CD4-positive, alpha-beta T cell treated with Interleukin-15 for 1 hour (primary cell): ENCODE data around the gene PGK2.
"Not testable (repeated sequence)": the region's sequence is repeated elsewhere in the genome, so short reads cannot be mapped to it uniquely, and the experiment has no call there.

ENCODE experiments used
- DNase-seq: peaks from one replicate; pipeline ENCODE4 v3.0.0-alpha.2; 2020

Gene PGK2

GRCh38 chr6:49787176-49787575 is at the start of gene PGK2:
PGK2 (minus strand) TSS chr6:49787285; CDS start chr6:49787187, 98 bp downstream.
- DNase-seq = no peak

- no peak for DNase-seq
Observed at GRCh38 chr6:49835140-49835539, 48.1 kb upstream of the PGK2 start.

- DNase-seq = no peak
Observed at GRCh38 chr6:49833386-49833785, 46.3 kb upstream of the PGK2 start.

- no peak for DNase-seq
Observed at GRCh38 chr6:49826743-49827406, 39.8 kb upstream of the PGK2 start.

GRCh38 chr6:49815166-49815565 is 28.1 kb upstream of the PGK2 start:
- DNase-seq = no peak

GRCh38 chr6:49813248-49813647 is 26.2 kb upstream of the PGK2 start:
- DNase-seq = no peak

GRCh38 chr6:49806145-49806544 is 19.1 kb upstream of the PGK2 start:
- DNase-seq = no peak

- no peak for DNase-seq
Observed at GRCh38 chr6:49805246-49805645, 18.2 kb upstream of the PGK2 start.

- DNase-seq = no peak
Observed at GRCh38 chr6:49801525-49801924, 14.4 kb upstream of the PGK2 start.

GRCh38 chr6:49799090-49799489 is 12.0 kb upstream of the PGK2 start:
- no peak for DNase-seq

- not testable (repeated sequence) for DNase-seq
Observed at GRCh38 chr6:49796842-49797455, 9.9 kb upstream of the PGK2 start.

GRCh38 chr6:49790341-49790740 is 3.3 kb upstream of the PGK2 start:
- DNase-seq = no peak

GRCh38 chr6:49784272-49784671 is 2.8 kb downstream of the PGK2 start:
- DNase-seq = no peak

- DNase-seq = no peak
Observed at GRCh38 chr6:49782725-49783124, 4.4 kb downstream of the PGK2 start.

- DNase-seq = no peak
Observed at GRCh38 chr6:49782293-49782692, 4.8 kb downstream of the PGK2 start.

- no peak for DNase-seq
Observed at GRCh38 chr6:49776444-49776843, 10.6 kb downstream of the PGK2 start.

- DNase-seq = no peak
Observed at GRCh38 chr6:49775043-49775442, 12.0 kb downstream of the PGK2 start.

GRCh38 chr6:49772285-49772684 is 14.8 kb downstream of the PGK2 start:
- no peak for DNase-seq

- DNase-seq = no peak
Observed at GRCh38 chr6:49766762-49767161, 20.3 kb downstream of the PGK2 start.

GRCh38 chr6:49764571-49765236 is 22.4 kb downstream of the PGK2 start:
- DNase-seq = no peak

- no peak for DNase-seq
Observed at GRCh38 chr6:49744259-49744658, 42.8 kb downstream of the PGK2 start, which contains the start of gene CRISP3. CRISP3 (minus strand) TSS chr6:49744388; CDS start chr6:49744367, 21 bp downstream.

- no peak for DNase-seq
Observed at GRCh38 chr6:49743429-49743828, 43.7 kb downstream of the PGK2 start.

- no peak for DNase-seq
Observed at GRCh38 chr6:49739423-49739822, 47.7 kb downstream of the PGK2 start.

- DNase-seq = no peak
Observed at GRCh38 chr6:49736017-49736508, 51.0 kb downstream of the PGK2 start.
